Measurements from ENCODE around the gene JMJD4. TPM values are rescaled to one million over a fixed set of nuclear protein-coding genes. Genes with fewer than 3 reads are reported as not detected.

JMJD4 gene
- total and polyA plus RNA-seq, 9 of the 15 experiments (the other 6 are each of a cell fraction or from before 2014, with no cell fraction given), result 1.4 to 42.6 (median 29.2) TPM

DNA sequence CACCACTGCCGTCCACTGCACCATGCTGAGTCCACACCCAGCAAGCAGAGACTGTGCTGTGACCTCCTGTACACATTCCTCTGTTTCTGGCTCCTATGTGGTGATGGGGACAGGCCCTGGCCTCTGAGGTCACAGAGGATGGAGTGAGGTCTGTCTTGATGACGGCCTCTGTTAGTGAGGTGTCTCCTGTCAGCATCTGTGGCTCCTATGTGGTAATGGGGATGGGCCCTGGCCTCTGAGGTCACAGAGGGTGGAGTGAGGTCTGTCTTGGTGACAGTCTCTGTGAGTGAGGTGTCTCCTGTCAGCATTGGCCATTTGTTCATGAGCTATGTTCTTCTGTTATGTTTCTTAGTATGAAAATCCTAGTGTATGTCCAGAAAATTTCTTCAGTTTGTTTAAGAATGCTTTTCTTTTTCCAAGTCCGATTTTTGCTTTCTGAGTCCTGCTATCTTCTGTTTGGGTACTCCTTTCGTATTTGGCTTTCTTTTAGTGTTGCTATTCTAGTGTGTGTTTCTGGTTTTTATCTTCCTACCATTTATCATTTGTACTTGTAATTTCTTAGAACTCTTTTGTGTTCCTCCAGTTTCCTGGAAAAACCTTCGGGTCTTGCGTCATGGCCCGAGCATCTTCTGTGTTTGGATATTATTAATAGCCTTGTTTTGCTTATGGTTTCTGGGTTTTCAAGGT lies 13.5 kb upstream of the JMJD4 start (continued):
- TF ChIP-seq, protein P1, sequence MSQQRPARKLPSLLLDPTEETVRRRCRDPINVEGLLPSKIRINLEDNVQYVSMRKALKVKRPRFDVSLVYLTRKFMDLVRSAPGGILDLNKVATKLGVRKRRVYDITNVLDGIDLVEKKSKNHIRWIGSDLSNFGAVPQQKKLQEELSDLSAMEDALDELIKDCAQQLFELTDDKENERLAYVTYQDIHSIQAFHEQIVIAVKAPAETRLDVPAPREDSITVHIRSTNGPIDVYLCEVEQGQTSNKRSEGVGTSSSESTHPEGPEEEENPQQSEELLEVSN (IDR thresholded peaks at IDR 0.05; ENCODE audit: borderline replicate concordance in 1 of 2, extremely low read depth in 1 of 2, insufficient read depth in 1 of 2, insufficient read length in 1 of 2, low read depth in 1 of 2, low read length in 1 of 2, poor library complexity in 1 of 2, severe bottlenecking in 1 of 2), result no peak
- TF ChIP-seq BRD9 (IDR thresholded peaks at IDR 0.05; ENCODE audit: low read depth, partially characterized antibody) (peak; percentile 53), XRCC5 (IDR thresholded peaks at IDR 0.05; ENCODE audit: low read depth, low read length) (no peak), NRF1 (conservative IDR thresholded peaks at IDR 0.05 in 1 of 2, IDR thresholded peaks at IDR 0.05 in 1 of 2) (0 out of 4 replicates have a peak, but pooled peaks of 1 of the 2 experiments have one; percentile 6), EP300 (IDR thresholded peaks at IDR 0.05; ENCODE audit: low read length) (peak; percentile 79), NCOA6 (IDR thresholded peaks at IDR 0.05) (peak; percentile 60; the same call in 1 of the 2 replicates), ZNF431 (CRISPR knock-in tag; IDR thresholded peaks at IDR 0.05) (no peak), ZNF12 (CRISPR knock-in tag; IDR thresholded peaks at IDR 0.05) (no peak), SRF (CRISPR knock-in tag; IDR thresholded peaks at IDR 0.05) (peak in 1 of 2 experiments; percentile 32; a peak in 1 of 4 replicates), NCOR1 (IDR thresholded peaks at IDR 0.05) (no peak; the same call in none of the 2 replicates), KDM4B (IDR thresholded peaks at IDR 0.05; ENCODE audit: borderline replicate concordance in 2 of 2, low read depth in 1 of 2) (no peak), NEUROD1 (IDR thresholded peaks at IDR 0.05; ENCODE audit: borderline replicate concordance, low read depth, low read length, partially characterized antibody) (no peak), ATF1 (CRISPR knock-in tag; IDR thresholded peaks at IDR 0.05) (0 out of 2 replicates have a peak, but pooled peaks have one; percentile 22), ATF1 (tag; IDR thresholded peaks at IDR 0.05) (peak; percentile 89), TAF7 (tag; IDR thresholded peaks at IDR 0.05) (no peak)
- TF ChIP-seq, protein P2, sequence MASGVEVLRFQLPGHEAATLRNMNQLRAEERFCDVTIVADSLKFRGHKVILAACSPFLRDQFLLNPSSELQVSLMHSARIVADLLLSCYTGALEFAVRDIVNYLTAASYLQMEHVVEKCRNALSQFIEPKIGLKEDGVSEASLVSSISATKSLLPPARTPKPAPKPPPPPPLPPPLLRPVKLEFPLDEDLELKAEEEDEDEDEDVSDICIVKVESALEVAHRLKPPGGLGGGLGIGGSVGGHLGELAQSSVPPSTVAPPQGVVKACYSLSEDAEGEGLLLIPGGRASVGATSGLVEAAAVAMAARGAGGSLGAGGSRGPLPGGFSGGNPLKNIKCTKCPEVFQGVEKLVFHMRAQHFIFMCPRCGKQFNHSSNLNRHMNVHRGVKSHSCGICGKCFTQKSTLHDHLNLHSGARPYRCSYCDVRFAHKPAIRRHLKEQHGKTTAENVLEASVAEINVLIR (CRISPR knock-in tag; IDR thresholded peaks at IDR 0.05), result peak; percentile 56
- TF ChIP-seq, protein P3, sequence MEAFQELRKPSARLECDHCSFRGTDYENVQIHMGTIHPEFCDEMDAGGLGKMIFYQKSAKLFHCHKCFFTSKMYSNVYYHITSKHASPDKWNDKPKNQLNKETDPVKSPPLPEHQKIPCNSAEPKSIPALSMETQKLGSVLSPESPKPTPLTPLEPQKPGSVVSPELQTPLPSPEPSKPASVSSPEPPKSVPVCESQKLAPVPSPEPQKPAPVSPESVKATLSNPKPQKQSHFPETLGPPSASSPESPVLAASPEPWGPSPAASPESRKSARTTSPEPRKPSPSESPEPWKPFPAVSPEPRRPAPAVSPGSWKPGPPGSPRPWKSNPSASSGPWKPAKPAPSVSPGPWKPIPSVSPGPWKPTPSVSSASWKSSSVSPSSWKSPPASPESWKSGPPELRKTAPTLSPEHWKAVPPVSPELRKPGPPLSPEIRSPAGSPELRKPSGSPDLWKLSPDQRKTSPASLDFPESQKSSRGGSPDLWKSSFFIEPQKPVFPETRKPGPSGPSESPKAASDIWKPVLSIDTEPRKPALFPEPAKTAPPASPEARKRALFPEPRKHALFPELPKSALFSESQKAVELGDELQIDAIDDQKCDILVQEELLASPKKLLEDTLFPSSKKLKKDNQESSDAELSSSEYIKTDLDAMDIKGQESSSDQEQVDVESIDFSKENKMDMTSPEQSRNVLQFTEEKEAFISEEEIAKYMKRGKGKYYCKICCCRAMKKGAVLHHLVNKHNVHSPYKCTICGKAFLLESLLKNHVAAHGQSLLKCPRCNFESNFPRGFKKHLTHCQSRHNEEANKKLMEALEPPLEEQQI (IDR thresholded peaks at IDR 0.05), result no peak
- TF ChIP-seq, protein P4, sequence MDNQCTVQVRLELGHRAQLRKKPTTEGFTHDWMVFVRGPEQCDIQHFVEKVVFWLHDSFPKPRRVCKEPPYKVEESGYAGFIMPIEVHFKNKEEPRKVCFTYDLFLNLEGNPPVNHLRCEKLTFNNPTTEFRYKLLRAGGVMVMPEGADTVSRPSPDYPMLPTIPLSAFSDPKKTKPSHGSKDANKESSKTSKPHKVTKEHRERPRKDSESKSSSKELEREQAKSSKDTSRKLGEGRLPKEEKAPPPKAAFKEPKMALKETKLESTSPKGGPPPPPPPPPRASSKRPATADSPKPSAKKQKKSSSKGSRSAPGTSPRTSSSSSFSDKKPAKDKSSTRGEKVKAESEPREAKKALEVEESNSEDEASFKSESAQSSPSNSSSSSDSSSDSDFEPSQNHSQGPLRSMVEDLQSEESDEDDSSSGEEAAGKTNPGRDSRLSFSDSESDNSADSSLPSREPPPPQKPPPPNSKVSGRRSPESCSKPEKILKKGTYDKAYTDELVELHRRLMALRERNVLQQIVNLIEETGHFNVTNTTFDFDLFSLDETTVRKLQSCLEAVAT (IDR thresholded peaks at IDR 0.05), result peak; percentile 34 to 67; a peak in 1 of 4 replicates
- TF ChIP-seq, protein P5, sequence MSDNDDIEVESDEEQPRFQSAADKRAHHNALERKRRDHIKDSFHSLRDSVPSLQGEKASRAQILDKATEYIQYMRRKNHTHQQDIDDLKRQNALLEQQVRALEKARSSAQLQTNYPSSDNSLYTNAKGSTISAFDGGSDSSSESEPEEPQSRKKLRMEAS (CRISPR knock-in tag; IDR thresholded peaks at IDR 0.05), result 0 out of 2 replicates have a peak, but pooled peaks have one; percentile 6
- TF ChIP-seq, protein P6, sequence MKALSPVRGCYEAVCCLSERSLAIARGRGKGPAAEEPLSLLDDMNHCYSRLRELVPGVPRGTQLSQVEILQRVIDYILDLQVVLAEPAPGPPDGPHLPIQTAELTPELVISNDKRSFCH (CRISPR knock-in tag; IDR thresholded peaks at IDR 0.05), result no peak
- TF ChIP-seq, protein P6 (tag; IDR thresholded peaks at IDR 0.05), result no peak
